Duodenal mucosa (tissue), 2 donors: Measurements from ENCODE around the gene EREG.

ENCODE experiments used
- H3K27ac ChIP-seq: one replicate; pipeline ENCODE4 v1.7.0; 2013; ENCODE audit warnings: low read depth, low read length
- H3K27me3 ChIP-seq, 2 donors: one replicate each; pipeline ENCODE4 v1.7.0; 2013; ENCODE audit warnings: low read length in 2 of 2, control low read depth in 1 of 2; ENCODE audit not compliant: insufficient read depth in 2 of 2, control insufficient read depth in 1 of 2
- H3K36me3 ChIP-seq, 2 donors: one replicate each; pipeline ENCODE4 v1.7.0; 2013; ENCODE audit warnings: low read length in 2 of 2, control low read depth in 1 of 2; ENCODE audit not compliant: insufficient read depth in 2 of 2, control insufficient read depth in 1 of 2
- H3K4me1 ChIP-seq, 2 donors: one replicate each; pipeline ENCODE4 v1.7.0; 2013; ENCODE audit warnings: low read length in 2 of 2, control low read depth in 1 of 2; ENCODE audit not compliant: insufficient read depth in 2 of 2, control insufficient read depth in 1 of 2
- H3K4me3 ChIP-seq, 2 donors: one replicate each; pipeline ENCODE4 v1.7.0; 2013; ENCODE audit warnings: low read length in 2 of 2, low read depth in 1 of 2
- H3K9ac ChIP-seq, 2 donors: one replicate each; pipeline ENCODE4 v1.7.0; 2013; ENCODE audit warnings: low read length in 2 of 2, low read depth in 1 of 2
- H3K9me3 ChIP-seq, 2 donors: one replicate each; pipeline ENCODE4 v1.7.0; 2013; ENCODE audit warnings: low read length in 2 of 2, control low read depth in 1 of 2; ENCODE audit not compliant: control insufficient read depth in 1 of 2

Gene EREG

GRCh38 chr4:74367656-74368290, 2.8 kb downstream of the EREG start:
- Histone ChIP-seq H3K27ac (no peak overlapping the region), H3K4me1 (peaks cover 10 to 14% of the 10 kb centered on the region in 2 donors), H3K4me3 (no peak overlapping the region), H3K36me3 (no peaks in the 10 kb centered on the region), H3K9me3 (no peaks in the 10 kb centered on the region), H3K9ac (no peak overlapping the region), H3K27me3 (peaks cover 4 to 8% of the 10 kb centered on the region in 2 donors)

- H3K27ac ChIP-seq, result no peak overlapping the region
- H3K9me3 ChIP-seq, result no peaks in the 10 kb centered on the region
- H3K4me3 ChIP-seq, result no peak overlapping the region
- H3K4me1 ChIP-seq, result peaks cover 10 to 14% of the 10 kb centered on the region in 2 donors
- H3K36me3 ChIP-seq, result no peaks in the 10 kb centered on the region
- H3K27me3 ChIP-seq, result peaks cover 4 to 8% of the 10 kb centered on the region in 2 donors
- no peak overlapping the region for H3K9ac ChIP-seq
Measured at GRCh38 chr4:74368596-74368995, 3.7 kb downstream of the EREG start.

- H3K4me3 ChIP-seq, result no peak overlapping the region
- peaks cover 4 to 5% of the 10 kb centered on the region in 2 donors for H3K27me3 ChIP-seq
- H3K9me3 ChIP-seq, result no peaks in the 10 kb centered on the region
- H3K4me1 ChIP-seq, result peaks cover 6 to 12% of the 10 kb centered on the region in 2 donors
- H3K9ac ChIP-seq, result no peak overlapping the region
- H3K36me3 ChIP-seq, result no peaks in the 10 kb centered on the region
- no peak overlapping the region for H3K27ac ChIP-seq
Measured at GRCh38 chr4:74369855-74370254, 4.9 kb downstream of the EREG start.

- peaks cover 6 to 12% of the 10 kb centered on the region in 2 donors for H3K4me1 ChIP-seq
- H3K27ac ChIP-seq, result no peak overlapping the region
- H3K27me3 ChIP-seq, result no peaks in the 10 kb centered on the region
- no peak overlapping the region for H3K4me3 ChIP-seq
- no peak overlapping the region for H3K9ac ChIP-seq
- H3K9me3 ChIP-seq, result no peaks in the 10 kb centered on the region
- no peaks in the 10 kb centered on the region for H3K36me3 ChIP-seq
Measured at GRCh38 chr4:74370912-74371311, 6.0 kb downstream of the EREG start.

GRCh38 chr4:74374128-74374527, 9.2 kb downstream of the EREG start:
- no peaks in the 10 kb centered on the region for H3K36me3 ChIP-seq
- H3K4me1 ChIP-seq, result peaks cover 0 to 8% of the 10 kb centered on the region in 2 donors
- H3K27ac ChIP-seq, result no peak overlapping the region
- no peak overlapping the region for H3K4me3 ChIP-seq
- H3K9ac ChIP-seq, result no peak overlapping the region
- no peaks in the 10 kb centered on the region for H3K9me3 ChIP-seq
- H3K27me3 ChIP-seq, result no peaks in the 10 kb centered on the region

GRCh38 chr4:74374561-74375327, 9.8 kb downstream of the EREG start:
- Histone ChIP-seq H3K27ac (no peak overlapping the region), H3K4me3 (no peak overlapping the region), H3K36me3 (no peaks in the 10 kb centered on the region), H3K9me3 (no peaks in the 10 kb centered on the region), H3K4me1 (peaks cover 0 to 8% of the 10 kb centered on the region in 2 donors), H3K9ac (no peak overlapping the region), H3K27me3 (no peaks in the 10 kb centered on the region)

DNA sequence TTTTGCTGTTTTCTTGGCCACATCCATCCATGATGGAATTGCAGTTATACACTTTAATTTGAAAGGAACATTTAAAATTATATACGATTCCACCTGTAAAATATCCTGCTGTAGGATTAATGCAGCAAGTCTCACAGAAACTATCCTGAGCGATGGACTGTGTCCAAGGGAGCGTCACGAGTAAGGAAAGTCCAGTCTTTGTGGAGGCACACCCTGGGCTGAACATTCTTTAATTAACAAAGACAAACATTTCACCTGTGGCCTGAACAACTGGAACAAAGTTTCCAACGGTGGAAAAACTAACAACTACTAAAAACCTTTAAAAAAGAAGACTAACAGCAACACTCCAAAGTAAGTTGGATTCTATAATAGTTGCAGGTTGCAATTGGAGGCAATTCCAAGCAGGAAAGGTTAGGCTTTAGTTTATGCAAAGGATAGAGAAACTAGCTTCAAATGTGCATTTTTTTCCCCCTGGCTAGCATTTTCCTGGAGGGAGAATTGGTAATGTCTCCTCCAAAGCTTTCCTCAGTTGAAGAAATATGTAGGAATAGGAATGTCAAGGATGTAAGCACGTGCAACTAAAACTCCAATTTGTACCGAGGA, 11.0 kb downstream of the EREG start:
- Histone ChIP-seq H3K4me3 (no peak overlapping the region), H3K9ac (no peak overlapping the region), H3K27ac (no peak overlapping the region), H3K36me3 (no peaks in the 10 kb centered on the region), H3K27me3 (no peaks in the 10 kb centered on the region), H3K4me1 (peaks cover 0 to 8% of the 10 kb centered on the region in 2 donors), H3K9me3 (no peaks in the 10 kb centered on the region)

GRCh38 chr4:74376888-74377483, 12.0 kb downstream of the EREG start:
- no peak overlapping the region for H3K27ac ChIP-seq
- H3K4me3 ChIP-seq, result no peak overlapping the region
- H3K27me3 ChIP-seq, result no peaks in the 10 kb centered on the region
- H3K4me1 ChIP-seq, result peaks cover 0 to 8% of the 10 kb centered on the region in 2 donors
- H3K36me3 ChIP-seq, result no peaks in the 10 kb centered on the region
- H3K9me3 ChIP-seq, result no peaks in the 10 kb centered on the region
- H3K9ac ChIP-seq, result no peak overlapping the region

- H3K9me3 ChIP-seq, result no peaks in the 10 kb centered on the region
- no peaks in the 10 kb centered on the region for H3K36me3 ChIP-seq
- no peak overlapping the region for H3K27ac ChIP-seq
- H3K4me1 ChIP-seq, result peaks cover 0 to 8% of the 10 kb centered on the region in 2 donors
- no peaks in the 10 kb centered on the region for H3K27me3 ChIP-seq
- H3K4me3 ChIP-seq, result no peak overlapping the region
- H3K9ac ChIP-seq, result no peak overlapping the region
Measured at GRCh38 chr4:74377714-74378113, 12.8 kb downstream of the EREG start.

GRCh38 chr4:74378573-74378972, 13.6 kb downstream of the EREG start:
- H3K9me3 ChIP-seq, result no peaks in the 10 kb centered on the region
- no peak overlapping the region for H3K9ac ChIP-seq
- no peaks in the 10 kb centered on the region for H3K27me3 ChIP-seq
- no peak overlapping the region for H3K4me3 ChIP-seq
- no peak overlapping the region for H3K27ac ChIP-seq
- peaks cover 0 to 8% of the 10 kb centered on the region in 2 donors for H3K4me1 ChIP-seq
- no peaks in the 10 kb centered on the region for H3K36me3 ChIP-seq
